Gastrocnemius medialis (tissue), 4 donors: Measurements from ENCODE around the gene TIGD4.

Experiments used
- POLR2A ChIP-seq, 2 donors: fragments of 450-650 bp; IDR thresholded peaks; one replicate each; pipeline ENCODE4 v1.6.1; 2017; ENCODE audit warnings: antibody characterized with exemption in 2 of 2, mild to moderate bottlenecking in 2 of 2, moderate library complexity in 2 of 2
- TF ChIP-seq, protein P1 (sequence below), 5 experiments: fragments of 450-650 bp in 3 of 5; fragments of 200-600 bp in 2 of 5; sonication (generic) in 2 of 5; IDR thresholded peaks in 4 of 5; conservative IDR thresholded peaks in 1 of 5; 1 replicate in 4 of 5; 2 replicates in 1 of 5; pipeline ENCODE4 v1.5.1; 2016 to 2019; ENCODE audit warnings: antibody characterized with exemption in 5 of 5, mild to moderate bottlenecking in 3 of 5, moderate library complexity in 3 of 5

GRCh38 chr4:152780267-152780778 lies 793 bp upstream of the TIGD4 start:
- no peak for TF ChIP-seq POLR2A (IDR thresholded peaks at IDR 0.05)
- TF ChIP-seq, protein P1, sequence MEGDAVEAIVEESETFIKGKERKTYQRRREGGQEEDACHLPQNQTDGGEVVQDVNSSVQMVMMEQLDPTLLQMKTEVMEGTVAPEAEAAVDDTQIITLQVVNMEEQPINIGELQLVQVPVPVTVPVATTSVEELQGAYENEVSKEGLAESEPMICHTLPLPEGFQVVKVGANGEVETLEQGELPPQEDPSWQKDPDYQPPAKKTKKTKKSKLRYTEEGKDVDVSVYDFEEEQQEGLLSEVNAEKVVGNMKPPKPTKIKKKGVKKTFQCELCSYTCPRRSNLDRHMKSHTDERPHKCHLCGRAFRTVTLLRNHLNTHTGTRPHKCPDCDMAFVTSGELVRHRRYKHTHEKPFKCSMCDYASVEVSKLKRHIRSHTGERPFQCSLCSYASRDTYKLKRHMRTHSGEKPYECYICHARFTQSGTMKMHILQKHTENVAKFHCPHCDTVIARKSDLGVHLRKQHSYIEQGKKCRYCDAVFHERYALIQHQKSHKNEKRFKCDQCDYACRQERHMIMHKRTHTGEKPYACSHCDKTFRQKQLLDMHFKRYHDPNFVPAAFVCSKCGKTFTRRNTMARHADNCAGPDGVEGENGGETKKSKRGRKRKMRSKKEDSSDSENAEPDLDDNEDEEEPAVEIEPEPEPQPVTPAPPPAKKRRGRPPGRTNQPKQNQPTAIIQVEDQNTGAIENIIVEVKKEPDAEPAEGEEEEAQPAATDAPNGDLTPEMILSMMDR (IDR thresholded peaks at IDR 0.05 in 4 of 5, conservative IDR thresholded peaks at IDR 0.05 in 1 of 5) = no peak
